Measurements from ENCODE around the gene RHBDF1. TPM values are rescaled to one million over a fixed set of nuclear protein-coding genes. Genes with fewer than 3 reads are reported as not detected.
A peak's percentile ranks its signal among the peaks of the same experiment; 100 is the strongest.

Gene RHBDF1
- total and polyA plus RNA-seq, 9 of the 15 experiments (the other 6 are each of a cell fraction or from before 2014, with no cell fraction given) = 1.0 to 8.2 (median 4.2) TPM

GRCh38 chr16:101586-101985 is 29.2 kb upstream of the RHBDF1 start:
- H3K36me3 ChIP-seq (ENCODE audit: control insufficient read depth, insufficient read depth, low read length) = peaks cover 39% of the 10 kb centered on the region; the same call in 2 of the 3 replicates
- H3K27ac ChIP-seq (ENCODE audit: extremely low read depth, low read depth, low read length) = no peak overlapping the region
- H3K79me2 ChIP-seq (ENCODE audit: control insufficient read depth, insufficient read depth, low read length) = peaks cover under 1% of the 10 kb centered on the region; the same call in 1 of the 3 replicates
- BruUV-seq (replicated peaks) = no TSS peak
- no peaks in the 10 kb centered on the region for H3K27me3 ChIP-seq (ENCODE audit: control insufficient read depth in 2 of 2, insufficient read depth in 2 of 2, low read length in 2 of 2)
- no peak overlapping the region for H3K4me2 ChIP-seq (ENCODE audit: insufficient read depth, low read length)
- in situ Hi-C loops (cut with MboI) (no loop called here), intact Hi-C loops (cut with micrococcal nuclease) (no loop called here)
- H3K9ac ChIP-seq (ENCODE audit: insufficient read depth in 1 of 2, low read depth in 2 of 2, low read length in 2 of 2) = 0 out of 4 replicates have a peak overlapping the region, but pooled peaks of 1 of the 2 experiments have one; percentile 48
- no peak overlapping the region for H2AFZ ChIP-seq (ENCODE audit: low read depth, low read length)
- no peak for TF ChIP-seq SNRNP70 (optimal IDR thresholded peaks at IDR 0.05; ENCODE audit: low read depth, low read length)
- TF ChIP-seq ZNF324 (CRISPR knock-in tag; IDR thresholded peaks at IDR 0.05) = no peak
- TF ChIP-seq POLR2G (IDR thresholded peaks at IDR 0.05; ENCODE audit: low read depth, low read length) = 0 out of 2 replicates have a peak, but pooled peaks have one; percentile 11
- no peak for DNase-seq (ENCODE audit: extremely low read depth in 1 of 4, low spot score in 3 of 4)
- H3K9me3 ChIP-seq (replicated peaks; ENCODE audit: control insufficient read depth, insufficient read depth, low read depth, low read length) = no peaks in the 10 kb centered on the region
- CTCF ChIA-PET (ENCODE audit: low intra/inter-chr PET ratio) = no interaction called here
- H3K9me1 ChIP-seq (ENCODE audit: control insufficient read depth, insufficient read depth, low read length) = no peaks in the 10 kb centered on the region
- 86% methylated on average over 6 of the region's 6 CpGs for WGBS (ENCODE audit: insufficient coverage, low coverage, missing lambda C conversion rate)
- no peak for ATAC-seq
- H3K4me1 ChIP-seq (replicated peaks in 1 of 2; ENCODE audit: control insufficient read depth in 2 of 2, insufficient read depth in 2 of 2, low read length in 2 of 2) = peaks cover 18 to 60% of the 10 kb centered on the region in 2 experiments; a peak in 4 of 5 replicates
- H3K4me3 ChIP-seq = no peak overlapping the region
- no peaks in the 10 kb centered on the region for H4K20me1 ChIP-seq (replicated peaks; ENCODE audit: control insufficient read depth, insufficient read depth, low read length)
- no peak for FAIRE-seq
- POLR2A ChIA-PET = no interaction called here

GRCh38 chr16:100989-101388 is 28.6 kb upstream of the RHBDF1 start:
- WGBS (ENCODE audit: insufficient coverage, low coverage, missing lambda C conversion rate) = 92% methylated on average over 5 of the region's 5 CpGs
- H2AFZ ChIP-seq (ENCODE audit: low read depth, low read length) = no peak overlapping the region
- H3K36me3 ChIP-seq (ENCODE audit: control insufficient read depth, insufficient read depth, low read length) = peaks cover 41% of the 10 kb centered on the region; the same call in 2 of the 3 replicates
- no peak for FAIRE-seq
- H3K4me3 ChIP-seq = no peak overlapping the region
- ChIA-PET CTCF (ENCODE audit: low intra/inter-chr PET ratio) (no interaction called here), POLR2A (no interaction called here)
- no peaks in the 10 kb centered on the region for H3K27me3 ChIP-seq (ENCODE audit: control insufficient read depth in 2 of 2, insufficient read depth in 2 of 2, low read length in 2 of 2)
- in situ Hi-C loops (cut with MboI) = no loop called here
- H3K9me3 ChIP-seq (replicated peaks; ENCODE audit: control insufficient read depth, insufficient read depth, low read depth, low read length) = no peaks in the 10 kb centered on the region
- no peaks in the 10 kb centered on the region; the same call in 2 of the 3 replicates for H3K79me2 ChIP-seq (ENCODE audit: control insufficient read depth, insufficient read depth, low read length)
- H3K9me1 ChIP-seq (ENCODE audit: control insufficient read depth, insufficient read depth, low read length) = no peaks in the 10 kb centered on the region
- DNase-seq (ENCODE audit: extremely low read depth in 1 of 4, low spot score in 3 of 4) = no peak
- no peaks in the 10 kb centered on the region for H4K20me1 ChIP-seq (replicated peaks; ENCODE audit: control insufficient read depth, insufficient read depth, low read length)
- H3K27ac ChIP-seq (ENCODE audit: extremely low read depth, low read depth, low read length) = no peak overlapping the region
- H3K9ac ChIP-seq (ENCODE audit: insufficient read depth in 1 of 2, low read depth in 2 of 2, low read length in 2 of 2) = peak overlapping the region in 1 of 2 experiments; percentile 41; a peak in 1 of 4 replicates
- intact Hi-C loops (cut with micrococcal nuclease) = no loop called here
- no peak for ATAC-seq
- no peak overlapping the region for H3K4me2 ChIP-seq (ENCODE audit: insufficient read depth, low read length)
- BruUV-seq (replicated peaks) = no TSS peak
- peaks cover 17 to 55% of the 10 kb centered on the region in 2 experiments; a peak in 4 of 5 replicates for H3K4me1 ChIP-seq (replicated peaks in 1 of 2; ENCODE audit: control insufficient read depth in 2 of 2, insufficient read depth in 2 of 2, low read length in 2 of 2)
- TF ChIP-seq MEF2A (IDR thresholded peaks at IDR 0.05; ENCODE audit: control insufficient read depth, low read depth, low read length) (no peak), ZNF449 (CRISPR knock-in tag; IDR thresholded peaks at IDR 0.05) (no peak), HDGF (IDR thresholded peaks at IDR 0.05) (no peak), TCF15 (CRISPR knock-in tag; IDR thresholded peaks at IDR 0.05) (no peak), ZNF277 (CRISPR knock-in tag; IDR thresholded peaks at IDR 0.05; ENCODE audit: borderline replicate concordance) (no peak), RAD51 (IDR thresholded peaks at IDR 0.05; ENCODE audit: borderline replicate concordance, low read depth) (no peak), GTF2A2 (tag; IDR thresholded peaks at IDR 0.05) (no peak), BACH1 (tag; IDR thresholded peaks at IDR 0.05) (no peak), NR3C1 (CRISPR knock-in tag; IDR thresholded peaks at IDR 0.05) (no peak)
